PC-3 (cell line): ENCODE measurements around the gene KSR1. TPM values are rescaled to one million over a fixed set of nuclear protein-coding genes. Genes with fewer than 3 reads are reported as not detected.
"Not testable (repeated sequence)": the region's sequence is repeated elsewhere in the genome, so short reads cannot be mapped to it uniquely, and the experiment has no call there.

Source experiments
- ATAC-seq: fragments of 200-7000 bp; cut with Tn5 transposase; 2 replicates; pipeline ENCODE4 v1.9.1; 2020; ENCODE audit warnings: mild to moderate bottlenecking, moderate library complexity
- BruUV-seq: library from RNA; stranded (reverse); fragments of 400-500 nt; replicated peaks from 2 replicates; lab custom pipeline; 2021; lab: Mats Ljungman, UMichigan
- CTCF ChIA-PET: fragments of 300-600 bp; sonication (Branson Sonifier 250); formaldehyde crosslinking; loops from one replicate; lab custom pipeline; 2022; ENCODE audit warnings: antibody characterized with exemption; lab: Charles Lee
- POLR2A ChIA-PET: fragments of 300-600 bp; sonication (Branson Sonifier 250); formaldehyde crosslinking; loops from one replicate; lab custom pipeline; 2022; ENCODE audit warnings: antibody characterized with exemption; ENCODE audit not compliant: unreplicated experiment; lab: Charles Lee
- DNase-seq: peaks from one replicate; pipeline ENCODE4 v3.0.0-alpha.2; 2015
- H2AFZ ChIP-seq: fragments of 300-600 bp; sonication (generic); 2 replicates; pipeline ENCODE4 v1.6.0; 2016; ENCODE audit warnings: antibody characterized with exemption, low read length
- H3F3A ChIP-seq: fragments of 300-600 bp; sonication (generic); one replicate; pipeline ENCODE4 v1.6.0; 2017; ENCODE audit warnings: antibody characterized with exemption, low read length, control low read depth, mild to moderate bottlenecking; ENCODE audit not compliant: unreplicated experiment
- H3K27ac ChIP-seq: fragments of 300-600 bp; sonication (generic); 2 replicates; pipeline ENCODE4 v1.5.1; 2016; ENCODE audit warnings: mild to moderate bottlenecking, low read length
- H3K27me3 ChIP-seq: fragments of 300-600 bp; sonication (generic); 2 replicates; pipeline ENCODE4 v1.6.1; 2016; ENCODE audit warnings: low read length, mixed read lengths
- H3K36me3 ChIP-seq: fragments of 300-600 bp; sonication (generic); 2 replicates; pipeline ENCODE4 v1.6.1; 2016; ENCODE audit warnings: low read depth, mixed run types, low read length, mixed read lengths
- H3K4me1 ChIP-seq: fragments of 300-600 bp; sonication (generic); 2 replicates; pipeline ENCODE4 v1.5.1; 2016; ENCODE audit warnings: low read length; ENCODE audit not compliant: insufficient read depth
- H3K4me2 ChIP-seq: fragments of 300-600 bp; sonication (generic); 2 replicates; pipeline ENCODE4 v1.6.0; 2016; ENCODE audit warnings: low read length
- H3K4me3 ChIP-seq: fragments of 300-600 bp; sonication (generic); 2 replicates; pipeline ENCODE4 v1.5.1; 2016; ENCODE audit warnings: mild to moderate bottlenecking, low read length, mixed read lengths
- H3K79me2 ChIP-seq: fragments of 300-600 bp; sonication (generic); 2 replicates; pipeline ENCODE4 v1.6.1; 2017; ENCODE audit warnings: low read length, mixed read lengths
- H3K9ac ChIP-seq: fragments of 300-600 bp; sonication (generic); 2 replicates; pipeline ENCODE4 v1.6.0; 2016; ENCODE audit warnings: mild to moderate bottlenecking, low read length
- H3K9me2 ChIP-seq: fragments of 300-600 bp; sonication (generic); replicated peaks from 2 replicates; pipeline ENCODE4 v1.6.1; 2016; ENCODE audit warnings: mixed run types, low read length, mixed read lengths
- H3K9me3 ChIP-seq: fragments of 300-600 bp; sonication (generic); 2 replicates; pipeline ENCODE4 v1.6.1; 2016; ENCODE audit warnings: low read length, mixed read lengths
- H4K20me1 ChIP-seq: fragments of 300-600 bp; sonication (generic); 2 replicates; pipeline ENCODE4 v1.6.1; 2016; ENCODE audit warnings: low read length, mixed read lengths
- CTCF ChIP-seq: fragments of 300-600 bp; sonication (generic); conservative IDR thresholded peaks from 2 replicates; pipeline ENCODE4 v1.5.1; 2017; ENCODE audit warnings: antibody characterized with exemption, low read depth, mild to moderate bottlenecking, low read length
- EZH2 ChIP-seq: fragments of 300-600 bp; sonication (generic); IDR thresholded peaks from one replicate; pipeline ENCODE4 v1.6.1; 2017; ENCODE audit warnings: antibody characterized with exemption, mild to moderate bottlenecking, low read length; ENCODE audit not compliant: unreplicated experiment
- EZH2phosphoT487 ChIP-seq: fragments of 300-600 bp; sonication (generic); IDR thresholded peaks from 2 replicates; pipeline ENCODE4 v1.6.1; 2018; ENCODE audit warnings: mild to moderate bottlenecking, antibody characterized with exemption, low read length, borderline replicate concordance
- intact Hi-C: fragments of 100-400 bp; cut with micrococcal nuclease; formaldehyde crosslinking; loops from 2 replicates; pipeline ENCODE4 v1.9.0; 2023
- total RNA-seq: library from RNA; depleted of rRNA; stranded (reverse); fragments of >200 nt; gene quantifications from 2 replicates; pipeline ENCODE4 v1.2.3, GENCODE V29; 2014

Gene KSR1
- total RNA-seq, 1 experiment from 2014 or later = 1.0 TPM

GRCh38 chr17:27649929-27650328 lies 193.7 kb downstream of the KSR1 start:
- no peak for TF ChIP-seq EZH2phosphoT487
- TF ChIP-seq CTCF = no peak
- TF ChIP-seq EZH2 = no peak
- intact Hi-C loops = loop anchor here (2.0 kb wide), 1 partner anchor 47 kb away; no protein-coding TSS in a partner anchor
- Histone ChIP-seq H3K4me2 (no peak overlapping the region), H3K9me3 (no peaks in the 10 kb centered on the region), H3K4me3 (no peak overlapping the region), H2AFZ (no peak overlapping the region), H3K9me2 (no peaks in the 10 kb centered on the region), H3K36me3 (no peaks in the 10 kb centered on the region), H3K79me2 (no peaks in the 10 kb centered on the region), H3K27me3 (no peaks in the 10 kb centered on the region), H3F3A (no peaks in the 10 kb centered on the region), H3K4me1 (no peaks in the 10 kb centered on the region), H3K27ac (no peak overlapping the region), H3K9ac (no peak overlapping the region), H4K20me1 (no peaks in the 10 kb centered on the region)
- CTCF ChIA-PET = no interaction called here
- BruUV-seq = no TSS peak
- DNase-seq = no peak
- no peak for ATAC-seq
- POLR2A ChIA-PET = no interaction called here

GRCh38 chr17:27650836-27651235 lies 194.6 kb downstream of the KSR1 start:
- H4K20me1 ChIP-seq = no peaks in the 10 kb centered on the region
- H3K4me2 ChIP-seq = no peak overlapping the region
- no peaks in the 10 kb centered on the region for H3K4me1 ChIP-seq
- ChIA-PET CTCF (no interaction called here), POLR2A (no interaction called here)
- no peaks in the 10 kb centered on the region for H3K36me3 ChIP-seq
- no peak for ATAC-seq
- no peaks in the 10 kb centered on the region for H3K9me2 ChIP-seq
- no peaks in the 10 kb centered on the region for H3F3A ChIP-seq
- H3K79me2 ChIP-seq = no peaks in the 10 kb centered on the region
- no peak overlapping the region for H2AFZ ChIP-seq
- no TSS peak for BruUV-seq
- DNase-seq = no peak
- no peak for TF ChIP-seq EZH2phosphoT487
- no peaks in the 10 kb centered on the region for H3K9me3 ChIP-seq
- no peak overlapping the region for H3K27ac ChIP-seq
- no peaks in the 10 kb centered on the region for H3K27me3 ChIP-seq
- H3K9ac ChIP-seq = no peak overlapping the region
- no peak overlapping the region for H3K4me3 ChIP-seq
- intact Hi-C loops = loop anchor here (2.0 kb wide), 1 partner anchor 48 kb away; no protein-coding TSS in a partner anchor

GRCh38 chr17:27651411-27652345 lies 195.4 kb downstream of the KSR1 start:
- intact Hi-C loops = loop anchor here (2.0 kb wide), 1 partner anchor 49 kb away; no protein-coding TSS in a partner anchor
- no peak overlapping the region for H3K4me3 ChIP-seq
- H3K79me2 ChIP-seq = no peaks in the 10 kb centered on the region
- peak; percentile 61 for DNase-seq
- H3K4me2 ChIP-seq = no peak overlapping the region
- H3K9me3 ChIP-seq = no peaks in the 10 kb centered on the region
- no peaks in the 10 kb centered on the region for H4K20me1 ChIP-seq
- no peak overlapping the region for H3K9ac ChIP-seq
- H3K27ac ChIP-seq = no peak overlapping the region
- H2AFZ ChIP-seq = no peak overlapping the region
- no TSS peak for BruUV-seq
- no peaks in the 10 kb centered on the region for H3F3A ChIP-seq
- H3K9me2 ChIP-seq = no peaks in the 10 kb centered on the region
- CTCF ChIA-PET = no interaction called here
- no peak for TF ChIP-seq EZH2phosphoT487
- TF ChIP-seq EZH2 = no peak
- peak; percentile 63 for TF ChIP-seq CTCF
- H3K36me3 ChIP-seq = no peaks in the 10 kb centered on the region
- POLR2A ChIA-PET = no interaction called here
- peak; percentile 57; the same call in 1 of the 2 replicates for ATAC-seq
- no peaks in the 10 kb centered on the region for H3K27me3 ChIP-seq
- H3K4me1 ChIP-seq = no peaks in the 10 kb centered on the region

- CTCF ChIA-PET, H3K4me1 ChIP-seq, ATAC-seq, H3K4me3 ChIP-seq, H3K9me2 ChIP-seq, H3K4me2 ChIP-seq, POLR2A ChIA-PET, H3K36me3 ChIP-seq, H3K79me2 ChIP-seq, DNase-seq, H3K9me3 ChIP-seq, H3F3A ChIP-seq, BruUV-seq, H3K27ac ChIP-seq, H3K27me3 ChIP-seq, H3K9ac ChIP-seq, H4K20me1 ChIP-seq, intact Hi-C loops, H2AFZ ChIP-seq: not testable (repeated sequence)
Observed at GRCh38 chr17:27653449-27653971, 197.3 kb downstream of the KSR1 start.
